ENCODE results near the gene C17orf58. TPM values are rescaled to one million over a fixed set of nuclear protein-coding genes. Genes with fewer than 3 reads are reported as not detected.

C17orf58 gene
- total and polyA plus RNA-seq, 9 of the 15 experiments (the other 6 are each of a cell fraction or from before 2014, with no cell fraction given), result 8.6 to 37.4 (median 27.6) TPM

DNA sequence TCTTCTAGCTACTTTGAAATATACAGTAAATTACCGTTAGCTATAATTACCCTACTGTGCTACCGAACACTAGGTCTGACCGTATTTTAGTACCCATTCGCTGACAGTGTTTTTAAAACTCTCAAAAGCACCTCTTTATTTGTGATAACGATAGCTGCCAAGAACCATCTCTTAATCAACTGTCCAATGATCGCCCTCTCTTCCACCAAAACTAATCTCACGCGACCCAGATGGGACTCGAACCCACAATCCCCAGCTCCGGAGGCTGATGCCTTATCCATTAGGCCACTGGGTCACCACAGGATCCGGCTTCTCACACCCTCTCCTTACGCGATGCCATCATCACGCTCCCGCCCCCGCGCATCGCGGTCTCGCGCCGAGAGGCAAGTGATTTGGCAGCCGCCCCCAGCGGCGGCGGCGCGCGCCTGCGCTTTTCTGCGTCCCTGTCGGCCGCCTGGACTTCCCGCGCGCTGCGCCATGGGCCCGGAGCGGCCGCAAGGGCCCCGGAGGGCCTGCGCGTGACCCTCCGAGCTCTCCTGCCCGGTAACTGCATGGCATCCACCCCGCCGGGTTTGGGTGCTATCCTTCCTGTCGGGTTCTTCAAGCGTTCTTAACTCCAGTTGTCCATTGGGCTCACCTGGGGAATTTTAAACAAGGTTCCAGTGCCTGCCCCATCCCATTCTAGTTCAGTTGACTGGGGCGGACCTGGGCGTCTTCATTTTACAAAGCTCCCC lies 23.6 kb upstream of the C17orf58 start (continued):
- TF ChIP-seq ZNF121 (CRISPR knock-in tag; conservative IDR thresholded peaks at IDR 0.05) (no peak), ZC3H4 (CRISPR knock-in tag; IDR thresholded peaks at IDR 0.05; ENCODE audit: borderline replicate concordance) (no peak), NCOA2 (IDR thresholded peaks at IDR 0.05; ENCODE audit: partially characterized antibody in 2 of 2) (peak in 1 of 2 experiments; percentile 85), MYNN (IDR thresholded peaks at IDR 0.05) (peak; percentile 32; the same call in 1 of the 2 replicates), MYNN (CRISPR knock-in tag; IDR thresholded peaks at IDR 0.05) (no peak), KAT7 (CRISPR knock-in tag; IDR thresholded peaks at IDR 0.05; ENCODE audit: borderline replicate concordance) (no peak; the same call in 1 of the 2 replicates), C11orf30 (IDR thresholded peaks at IDR 0.05; ENCODE audit: low read depth) (no peak), SIRT6 (IDR thresholded peaks at IDR 0.05; ENCODE audit: low read depth, low read length) (peak; percentile 34), TEAD4 (IDR thresholded peaks at IDR 0.05; ENCODE audit: low read length) (peak; percentile 91), TEAD4 (CRISPR knock-in tag; IDR thresholded peaks at IDR 0.05; ENCODE audit: borderline replicate concordance) (no peak), HDAC1 (IDR thresholded peaks at IDR 0.05) (peak in 1 of 2 experiments; percentile 94; a peak in 3 of 4 replicates), KLF1 (tag; IDR thresholded peaks at IDR 0.05) (0 out of 2 replicates have a peak, but pooled peaks have one; percentile 37), KLF6 (CRISPR knock-in tag; IDR thresholded peaks at IDR 0.05; ENCODE audit: borderline replicate concordance) (no peak), SRSF3 (IDR thresholded peaks at IDR 0.05; ENCODE audit: insufficient read depth, low read length) (no peak), ZNF699 (CRISPR knock-in tag; IDR thresholded peaks at IDR 0.05; ENCODE audit: insufficient replicate concordance) (no peak), CC2D1A (IDR thresholded peaks at IDR 0.05) (no peak), POLR2A (conservative IDR thresholded peaks at IDR 0.05) (peak; percentile 91), NEUROD1 (IDR thresholded peaks at IDR 0.05; ENCODE audit: borderline replicate concordance, low read depth, low read length, partially characterized antibody) (peak; percentile 72), JUND (IDR thresholded peaks at IDR 0.05; ENCODE audit: borderline replicate concordance, low read depth, low read length) (peak; percentile 83), JUND (tag; IDR thresholded peaks at IDR 0.05; ENCODE audit: borderline replicate concordance, low read depth, low read length) (peak; percentile 59; the same call in 2 of the 3 replicates)
- TF ChIP-seq, protein P1, sequence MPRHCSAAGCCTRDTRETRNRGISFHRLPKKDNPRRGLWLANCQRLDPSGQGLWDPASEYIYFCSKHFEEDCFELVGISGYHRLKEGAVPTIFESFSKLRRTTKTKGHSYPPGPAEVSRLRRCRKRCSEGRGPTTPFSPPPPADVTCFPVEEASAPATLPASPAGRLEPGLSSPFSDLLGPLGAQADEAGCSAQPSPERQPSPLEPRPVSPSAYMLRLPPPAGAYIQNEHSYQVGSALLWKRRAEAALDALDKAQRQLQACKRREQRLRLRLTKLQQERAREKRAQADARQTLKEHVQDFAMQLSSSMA (CRISPR knock-in tag; IDR thresholded peaks at IDR 0.05), result no peak
- TF ChIP-seq, protein P2, sequence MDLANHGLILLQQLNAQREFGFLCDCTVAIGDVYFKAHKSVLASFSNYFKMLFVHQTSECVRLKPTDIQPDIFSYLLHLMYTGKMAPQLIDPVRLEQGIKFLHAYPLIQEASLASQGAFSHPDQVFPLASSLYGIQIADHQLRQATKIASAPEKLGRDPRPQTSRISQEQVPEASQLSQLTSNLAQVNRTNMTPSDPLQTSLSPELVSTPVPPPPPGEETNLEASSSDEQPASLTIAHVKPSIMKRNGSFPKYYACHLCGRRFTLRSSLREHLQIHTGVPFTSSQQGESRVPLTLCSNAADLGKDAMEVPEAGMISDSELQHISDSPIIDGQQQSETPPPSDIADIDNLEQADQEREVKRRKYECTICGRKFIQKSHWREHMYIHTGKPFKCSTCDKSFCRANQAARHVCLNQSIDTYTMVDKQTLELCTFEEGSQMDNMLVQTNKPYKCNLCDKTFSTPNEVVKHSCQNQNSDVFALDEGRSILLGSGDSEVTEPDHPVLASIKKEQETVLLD (IDR thresholded peaks at IDR 0.05), result peak; percentile 82; the same call in 1 of the 2 replicates
- TF ChIP-seq, protein P3, sequence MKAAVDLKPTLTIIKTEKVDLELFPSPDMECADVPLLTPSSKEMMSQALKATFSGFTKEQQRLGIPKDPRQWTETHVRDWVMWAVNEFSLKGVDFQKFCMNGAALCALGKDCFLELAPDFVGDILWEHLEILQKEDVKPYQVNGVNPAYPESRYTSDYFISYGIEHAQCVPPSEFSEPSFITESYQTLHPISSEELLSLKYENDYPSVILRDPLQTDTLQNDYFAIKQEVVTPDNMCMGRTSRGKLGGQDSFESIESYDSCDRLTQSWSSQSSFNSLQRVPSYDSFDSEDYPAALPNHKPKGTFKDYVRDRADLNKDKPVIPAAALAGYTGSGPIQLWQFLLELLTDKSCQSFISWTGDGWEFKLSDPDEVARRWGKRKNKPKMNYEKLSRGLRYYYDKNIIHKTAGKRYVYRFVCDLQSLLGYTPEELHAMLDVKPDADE (conservative IDR thresholded peaks at IDR 0.05; ENCODE audit: control insufficient read depth, low read depth, low read length), result peak; percentile 98
- TF ChIP-seq, protein P4, sequence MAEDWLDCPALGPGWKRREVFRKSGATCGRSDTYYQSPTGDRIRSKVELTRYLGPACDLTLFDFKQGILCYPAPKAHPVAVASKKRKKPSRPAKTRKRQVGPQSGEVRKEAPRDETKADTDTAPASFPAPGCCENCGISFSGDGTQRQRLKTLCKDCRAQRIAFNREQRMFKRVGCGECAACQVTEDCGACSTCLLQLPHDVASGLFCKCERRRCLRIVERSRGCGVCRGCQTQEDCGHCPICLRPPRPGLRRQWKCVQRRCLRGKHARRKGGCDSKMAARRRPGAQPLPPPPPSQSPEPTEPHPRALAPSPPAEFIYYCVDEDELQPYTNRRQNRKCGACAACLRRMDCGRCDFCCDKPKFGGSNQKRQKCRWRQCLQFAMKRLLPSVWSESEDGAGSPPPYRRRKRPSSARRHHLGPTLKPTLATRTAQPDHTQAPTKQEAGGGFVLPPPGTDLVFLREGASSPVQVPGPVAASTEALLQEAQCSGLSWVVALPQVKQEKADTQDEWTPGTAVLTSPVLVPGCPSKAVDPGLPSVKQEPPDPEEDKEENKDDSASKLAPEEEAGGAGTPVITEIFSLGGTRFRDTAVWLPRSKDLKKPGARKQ (CRISPR knock-in tag; IDR thresholded peaks at IDR 0.05), result no peak
